ENCODE measurements around the gene SPOPL. TPM values are rescaled to one million over a fixed set of nuclear protein-coding genes. Genes with fewer than 3 reads are reported as not detected.

SPOPL gene
- total RNA-seq (50.5 and 53.6 TPM in 2 replicates), polyA plus RNA-seq (14.0 and 25.1 TPM in 2 replicates), polyA minus RNA-seq (39.1 and 41.9 TPM in 2 replicates)
- total RNA-seq (2013) = 52.9 TPM

DNA sequence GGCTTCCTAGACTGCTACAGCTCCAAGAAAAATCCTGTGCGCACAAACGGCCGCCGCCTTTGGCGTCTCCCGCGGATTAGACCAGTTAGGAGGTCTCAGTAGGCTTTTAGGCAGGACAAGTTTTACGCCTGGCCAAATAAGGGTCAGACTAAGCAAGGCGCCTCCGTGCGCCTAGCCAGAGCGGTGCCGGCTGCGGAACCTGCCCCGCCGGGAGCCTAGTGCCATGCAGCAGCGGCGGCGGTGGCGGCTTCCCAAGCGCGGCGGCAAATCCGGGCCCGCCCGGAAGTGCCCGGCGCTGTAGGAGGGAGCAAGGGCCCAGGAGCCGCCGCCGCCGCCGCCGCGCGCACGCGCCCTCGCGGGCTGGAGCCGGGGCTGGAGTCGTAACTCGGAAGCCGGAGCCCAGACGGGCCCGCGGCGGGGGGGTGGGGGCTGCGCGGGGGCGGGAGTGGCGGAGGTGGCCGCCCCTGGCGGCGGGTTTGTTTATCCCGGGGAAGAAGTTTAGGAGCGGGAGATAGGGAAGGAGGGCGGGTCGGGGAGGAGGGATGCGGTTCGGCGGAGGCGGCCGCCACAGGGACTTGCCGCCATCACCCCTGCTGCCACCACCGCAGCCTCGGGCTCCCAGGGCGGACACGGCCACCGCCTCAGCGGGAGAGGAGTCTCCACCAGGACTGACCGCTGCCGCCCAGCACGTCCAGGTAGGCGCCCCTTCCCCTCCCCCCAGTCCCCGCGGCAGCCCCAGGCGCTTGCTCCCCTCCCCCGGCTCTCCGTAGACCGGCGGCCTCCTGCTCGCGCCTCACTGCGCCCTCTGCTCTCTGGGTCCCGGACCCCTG, at the start of gene SPOPL:
Gene SPOPL, plus strand, starts transcription at position 346 of the 830 bp plus-strand sequence. CDS start 48,447 bp downstream, outside the sequence.
- intact Hi-C loops (cut with micrococcal nuclease) = loop anchor here (2.0 to 5.0 kb wide), 3 partner anchors 27 to 61 kb away; no protein-coding TSS in a partner anchor
- H4K20me1 ChIP-seq (ENCODE audit: control insufficient read depth, insufficient read depth, low read length, poor library complexity, severe bottlenecking) = no peaks in the 10 kb centered on the region
- DNase-seq (peak; percentile 89), ATAC-seq (ENCODE audit: low read depth) (peak; percentile 79)
- peaks cover 33 to 38% of the 10 kb centered on the region in 2 donors for H3K4me1 ChIP-seq (ENCODE audit: control insufficient read depth in 2 of 2, insufficient read depth in 2 of 2, low read length in 2 of 2)
- H3K27me3 ChIP-seq (replicated peaks in 1 of 4; ENCODE audit: control extremely low read depth in 1 of 4, control insufficient read depth in 3 of 4, insufficient read depth in 4 of 4, low read length in 3 of 4) = no peaks in the 10 kb centered on the region
- H3K27ac ChIP-seq (ENCODE audit: low read length in 2 of 2) = peak within 1 kb of the TSS; percentile 84 to 97
- peak within 1 kb of the TSS; percentile 95 for H3K27ac Mint-ChIP-seq
- no peaks in the 10 kb centered on the region for H3K9me3 ChIP-seq (ENCODE audit: control extremely low read depth in 1 of 3, control insufficient read depth in 2 of 3, insufficient read depth in 1 of 3, low read length in 2 of 3)
- peaks cover 48% of the 10 kb centered on the region for H3K4me1 Mint-ChIP-seq
- no peaks in the 10 kb centered on the region for H3K36me3 ChIP-seq (replicated peaks in 1 of 2; ENCODE audit: control extremely low read depth in 1 of 2, control insufficient read depth in 1 of 2, extremely low read depth in 1 of 2, insufficient read depth in 2 of 2, low read length in 1 of 2)
- TF ChIP-seq, protein P1, sequence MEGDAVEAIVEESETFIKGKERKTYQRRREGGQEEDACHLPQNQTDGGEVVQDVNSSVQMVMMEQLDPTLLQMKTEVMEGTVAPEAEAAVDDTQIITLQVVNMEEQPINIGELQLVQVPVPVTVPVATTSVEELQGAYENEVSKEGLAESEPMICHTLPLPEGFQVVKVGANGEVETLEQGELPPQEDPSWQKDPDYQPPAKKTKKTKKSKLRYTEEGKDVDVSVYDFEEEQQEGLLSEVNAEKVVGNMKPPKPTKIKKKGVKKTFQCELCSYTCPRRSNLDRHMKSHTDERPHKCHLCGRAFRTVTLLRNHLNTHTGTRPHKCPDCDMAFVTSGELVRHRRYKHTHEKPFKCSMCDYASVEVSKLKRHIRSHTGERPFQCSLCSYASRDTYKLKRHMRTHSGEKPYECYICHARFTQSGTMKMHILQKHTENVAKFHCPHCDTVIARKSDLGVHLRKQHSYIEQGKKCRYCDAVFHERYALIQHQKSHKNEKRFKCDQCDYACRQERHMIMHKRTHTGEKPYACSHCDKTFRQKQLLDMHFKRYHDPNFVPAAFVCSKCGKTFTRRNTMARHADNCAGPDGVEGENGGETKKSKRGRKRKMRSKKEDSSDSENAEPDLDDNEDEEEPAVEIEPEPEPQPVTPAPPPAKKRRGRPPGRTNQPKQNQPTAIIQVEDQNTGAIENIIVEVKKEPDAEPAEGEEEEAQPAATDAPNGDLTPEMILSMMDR (IDR thresholded peaks at IDR 0.05) = peak; percentile 47
- TF ChIP-seq EZH2 (IDR thresholded peaks at IDR 0.05; ENCODE audit: borderline replicate concordance, insufficient read depth, low read depth, low read length, poor library complexity, severe bottlenecking) = no peak
- peak within 1 kb of the TSS; percentile 99 for H3K4me3 Mint-ChIP-seq
- peak within 1 kb of the TSS; percentile 83 to 99 (median 91) for H3K4me3 ChIP-seq (ENCODE audit: control extremely low read depth in 1 of 5, extremely low read depth in 1 of 5, insufficient read depth in 1 of 5, low read depth in 2 of 5, low read length in 4 of 5)
- H3K4me2 ChIP-seq (replicated peaks; ENCODE audit: low read depth, low read length, poor library complexity, severe bottlenecking) = peak within 1 kb of the TSS; percentile 78
- under 1% methylated on average over 60 of the region's 86 CpGs for WGBS (ENCODE audit: insufficient coverage)
- no peaks in the 10 kb centered on the region for H3K27me3 Mint-ChIP-seq
- peak within 1 kb of the TSS; percentile 93 for H3K9ac ChIP-seq (ENCODE audit: low read length)
- peaks cover 45% of the 10 kb centered on the region for H3K79me2 ChIP-seq (ENCODE audit: control insufficient read depth, insufficient read depth, low read length)
- CTCF ChIA-PET = interaction anchor here (0.8 to 1.5 kb wide), 2 partner anchors 11 to 25 kb away, joined by 3 to 4 read pairs; no protein-coding TSS in a partner anchor
- no peaks in the 10 kb centered on the region for H3K9me3 Mint-ChIP-seq (ENCODE audit: insufficient read depth)
- H2AFZ ChIP-seq (ENCODE audit: insufficient read depth, low read depth, low read length, poor library complexity, severe bottlenecking) = peak within 1 kb of the TSS; percentile 90
- POLR2A ChIA-PET = no interaction called here

DNA sequence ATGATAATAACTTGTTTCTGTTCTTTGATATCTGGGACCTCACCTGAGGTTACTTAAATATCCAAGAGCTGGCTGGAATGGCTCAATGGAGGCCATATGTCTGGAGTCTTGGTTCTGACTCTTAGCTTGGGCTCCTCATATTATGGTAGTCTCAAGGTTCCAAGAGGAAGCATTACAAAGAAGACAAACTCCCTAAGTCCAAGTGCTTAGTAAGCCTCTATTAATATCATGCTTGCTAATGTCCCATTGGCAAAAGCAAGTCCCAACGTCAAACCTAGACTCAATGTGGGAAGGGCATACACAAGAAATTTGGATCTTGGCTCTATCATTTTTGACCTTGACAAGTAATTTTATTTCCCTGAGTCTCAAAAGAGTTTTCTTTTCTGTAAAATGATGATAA, 49.2 kb upstream of the SPOPL start:
- ATAC-seq (ENCODE audit: low read depth) = no peak
- H3K9me3 Mint-ChIP-seq (ENCODE audit: insufficient read depth) = no peaks in the 10 kb centered on the region
- no peaks in the 10 kb centered on the region for H3K4me1 Mint-ChIP-seq
- no peak overlapping the region for H3K4me3 Mint-ChIP-seq
- Histone ChIP-seq H3K79me2 (ENCODE audit: control insufficient read depth, insufficient read depth, low read length) (peaks cover 4% of the 10 kb centered on the region), H3K4me2 (replicated peaks; ENCODE audit: low read depth, low read length, poor library complexity, severe bottlenecking) (no peak overlapping the region), H3K9me3 (ENCODE audit: control extremely low read depth in 1 of 3, control insufficient read depth in 2 of 3, insufficient read depth in 1 of 3, low read length in 2 of 3) (no peaks in the 10 kb centered on the region), H3K27me3 (replicated peaks in 1 of 4; ENCODE audit: control extremely low read depth in 1 of 4, control insufficient read depth in 3 of 4, insufficient read depth in 4 of 4, low read length in 3 of 4) (no peaks in the 10 kb centered on the region), H3K4me1 (ENCODE audit: control insufficient read depth in 2 of 2, insufficient read depth in 2 of 2, low read length in 2 of 2) (no peaks in the 10 kb centered on the region), H4K20me1 (ENCODE audit: control insufficient read depth, insufficient read depth, low read length, poor library complexity, severe bottlenecking) (no peaks in the 10 kb centered on the region), H2AFZ (ENCODE audit: insufficient read depth, low read depth, low read length, poor library complexity, severe bottlenecking) (no peak overlapping the region), H3K36me3 (replicated peaks in 1 of 2; ENCODE audit: control extremely low read depth in 1 of 2, control insufficient read depth in 1 of 2, extremely low read depth in 1 of 2, insufficient read depth in 2 of 2, low read length in 1 of 2) (no peaks in the 10 kb centered on the region), H3K27ac (ENCODE audit: low read length in 2 of 2) (no peak overlapping the region), H3K4me3 (ENCODE audit: control extremely low read depth in 1 of 5, extremely low read depth in 1 of 5, insufficient read depth in 1 of 5, low read depth in 2 of 5, low read length in 4 of 5) (no peak overlapping the region), H3K9ac (ENCODE audit: low read length) (no peak overlapping the region)
- DNase-seq = no peak
- H3K27ac Mint-ChIP-seq = no peak overlapping the region
- WGBS (ENCODE audit: insufficient coverage) = 86% methylated on average over 1 of the region's 1 CpG
- TF ChIP-seq, protein P1 (IDR thresholded peaks at IDR 0.05) = no peak
- no peak for TF ChIP-seq EZH2 (IDR thresholded peaks at IDR 0.05; ENCODE audit: borderline replicate concordance, insufficient read depth, low read depth, low read length, poor library complexity, severe bottlenecking)
- intact Hi-C loops (cut with micrococcal nuclease) = no loop called here
- no peaks in the 10 kb centered on the region for H3K27me3 Mint-ChIP-seq
- ChIA-PET POLR2A (no interaction called here), CTCF (no interaction called here)

Measured in B cell (primary cell).